SK-N-SH (cell line): ENCODE data around the gene ESCO1. TPM values are rescaled to one million over a fixed set of nuclear protein-coding genes. Genes with fewer than 3 reads are reported as not detected.

Source experiments
- CTCF ChIA-PET: fragments of 300-600, 350-600 bp; formaldehyde crosslinking; extraction: SDS; loops from one replicate; lab custom pipeline; 2021; lab: Yijun Ruan, JAX
- POLR2A ChIA-PET: fragments of 350-600 bp; sonication (Branson Sonifier 250); formaldehyde crosslinking; extraction: SDS; loops from one replicate; lab custom pipeline; 2020; ENCODE audit warnings: antibody characterized with exemption, inconsistent platforms; lab: Yijun Ruan, JAX
- DNase-seq: peaks from one replicate; pipeline ENCODE4 v3.0.0; 2012
- H2AFZ ChIP-seq: fragments of 200-600 bp; sonication (generic); 2 replicates; pipeline ENCODE4 v1.8.1; 2016; ENCODE audit warnings: antibody characterized with exemption, mild to moderate bottlenecking, low read depth
- H3F3A ChIP-seq: fragments of 200-600 bp; sonication (generic); replicated peaks from 2 replicates; pipeline ENCODE3; 2016; ENCODE audit warnings: antibody characterized with exemption, mild to moderate bottlenecking; ENCODE audit not compliant: insufficient read depth
- H3K27ac ChIP-seq, 2 experiments: fragments of 200-500 bp in 1 of 2; fragments of 200-600 bp in 1 of 2; sonication (Bioruptor generic) in 1 of 2; sonication (generic), shearing (Covaris generic) in 1 of 2; 2 replicates each; pipeline versions ENCODE4 v1.5.1 to v1.6.1; 2014 to 2016; ENCODE audit warnings: low read depth in 2 of 2, inconsistent platforms in 1 of 2, low read length in 1 of 2, mild to moderate bottlenecking in 1 of 2, mixed read lengths in 1 of 2
- H3K27me3 ChIP-seq: fragments of 200-600 bp; sonication (generic), shearing (Covaris generic); 2 replicates; pipeline ENCODE4 v1.6.1; 2016; ENCODE audit warnings: mixed run types; ENCODE audit not compliant: insufficient read depth
- H3K36me3 ChIP-seq, 2 experiments: fragments of 200-500 bp in 1 of 2; fragments of 200-600 bp in 1 of 2; sonication (Bioruptor generic) in 1 of 2; sonication (generic) in 1 of 2; replicated peaks in 1 of 2; 2 replicates each; pipeline versions ENCODE3 to v1.5.1; 2014 to 2016; ENCODE audit warnings: low read length in 1 of 2, mild to moderate bottlenecking in 1 of 2; ENCODE audit not compliant: insufficient read depth in 2 of 2, control insufficient read depth in 1 of 2
- H3K4me1 ChIP-seq, 2 experiments: fragments of 200-500 bp in 1 of 2; fragments of 200-600 bp in 1 of 2; sonication (Bioruptor generic) in 1 of 2; sonication (generic), shearing (Covaris generic) in 1 of 2; 2 replicates each; pipeline versions ENCODE4 v1.5.1 to v1.6.1; 2014 to 2016; ENCODE audit warnings: low read depth in 1 of 2, low read length in 1 of 2, mixed run types in 1 of 2; ENCODE audit not compliant: insufficient read depth in 2 of 2, control insufficient read depth in 1 of 2
- H3K4me2 ChIP-seq: fragments of 200-600 bp; sonication (generic), shearing (Covaris generic); 2 replicates; pipeline ENCODE4 v1.6.1; 2017; ENCODE audit warnings: mixed run types
- H3K4me3 ChIP-seq, 2 experiments: fragments of 200-500 bp in 1 of 2; fragments of 200-600 bp in 1 of 2; sonication (Bioruptor generic) in 1 of 2; sonication (generic), shearing (Covaris generic) in 1 of 2; 2 replicates each; pipeline versions ENCODE4 v1.5.1 to v1.8.1; 2014 to 2016; ENCODE audit warnings: low read depth in 2 of 2, inconsistent platforms in 1 of 2, low read length in 1 of 2, mild to moderate bottlenecking in 1 of 2, mixed read lengths in 1 of 2, moderate library complexity in 1 of 2
- H3K79me2 ChIP-seq: fragments of 200-600 bp; sonication (generic); 2 replicates; pipeline ENCODE4 v1.8.1; 2017; ENCODE audit warnings: mild to moderate bottlenecking; ENCODE audit not compliant: insufficient read depth
- H3K9ac ChIP-seq: fragments of 200-600 bp; sonication (generic); 2 replicates; pipeline ENCODE4 v1.6.1; 2017; ENCODE audit warnings: mixed run types
- H3K9me2 ChIP-seq: fragments of 200-600 bp; sonication (generic); 2 replicates; pipeline ENCODE4 v1.6.1; 2017; ENCODE audit warnings: mixed run types
- H3K9me3 ChIP-seq: fragments of 200-600 bp; sonication (generic); 2 replicates; pipeline ENCODE4 v1.6.1; 2017; ENCODE audit warnings: mixed run types, mild to moderate bottlenecking, moderate library complexity
- H4K20me1 ChIP-seq: fragments of 200-600 bp; sonication (generic); 2 replicates; pipeline ENCODE4 v1.6.1; 2017; ENCODE audit warnings: mild to moderate bottlenecking, mixed run types; ENCODE audit not compliant: insufficient read depth
- FOSL2 ChIP-seq: IDR thresholded peaks from 2 replicates; pipeline ENCODE4 v1.4.0; 2012; ENCODE audit warnings: low read depth, mild to moderate bottlenecking, moderate library complexity, borderline replicate concordance
- FOXM1 ChIP-seq: IDR thresholded peaks from 2 replicates; pipeline ENCODE4 v1.4.0; 2012; ENCODE audit warnings: low read depth, mild to moderate bottlenecking
- GATA2 ChIP-seq: sonication (generic); formaldehyde crosslinking; IDR thresholded peaks from 2 replicates; pipeline ENCODE4 v1.5.0; 2020; ENCODE audit warnings: mild to moderate bottlenecking, missing genetic modification reagents
- NFIC ChIP-seq: IDR thresholded peaks from 2 replicates; pipeline ENCODE4 v1.4.0; 2012; ENCODE audit warnings: borderline replicate concordance
- PBX3 ChIP-seq: IDR thresholded peaks from 2 replicates; pipeline ENCODE4; 2012
- RFX5 ChIP-seq: IDR thresholded peaks from 2 replicates; pipeline ENCODE4 v1.6.1; 2012; ENCODE audit warnings: mild to moderate bottlenecking, improper control_type of control experiment, low read length
- SMC3 ChIP-seq: IDR thresholded peaks from 2 replicates; pipeline ENCODE4 v1.6.1; 2012; ENCODE audit warnings: low read depth, low read length, improper control_type of control experiment
- TAF1 ChIP-seq: IDR thresholded peaks from 2 replicates; pipeline ENCODE4 v1.6.1; 2012; ENCODE audit warnings: low read depth, mild to moderate bottlenecking, low read length, moderate library complexity, borderline replicate concordance
- YY1 ChIP-seq: IDR thresholded peaks from 2 replicates; pipeline ENCODE4 v1.4.0; 2012; ENCODE audit warnings: low read depth, mild to moderate bottlenecking
- WGBS: methylation state at CpG from one replicate; pipeline ENCODE4 v1.1.6; 2017; ENCODE audit warnings: low lambda C conversion rate; 5-methylcytosine and 5-hydroxymethylcytosine counted together
- polyA plus RNA-seq, 3 experiments: library from polyadenylated mRNA; depleted of rRNA; stranded (reverse); fragments of >200 nt; gene quantifications; 2 replicates each; pipeline ENCODE4 v1.2.3, GENCODE V29; 2012
- TF ChIP-seq, protein P1 (sequence below): IDR thresholded peaks from 2 replicates; pipeline ENCODE4 v1.6.1; 2012; ENCODE audit warnings: mild to moderate bottlenecking, low read depth, low read length, moderate library complexity

Gene ESCO1
- polyA plus RNA-seq, 1 of the 3 experiments (the other 2 are of a cell fraction): 2.2 TPM

- no peak overlapping the region for H3K4me2 ChIP-seq
- no peaks in the 10 kb centered on the region for H3K36me3 ChIP-seq
- no peaks in the 10 kb centered on the region for H3K79me2 ChIP-seq
- no peaks in the 10 kb centered on the region for H4K20me1 ChIP-seq
- no peak for DNase-seq
- H3K9me2 ChIP-seq: no peaks in the 10 kb centered on the region
- no peak for TF ChIP-seq SMC3
- TF ChIP-seq GATA2 (CRISPR knock-in tag): no peak
- TF ChIP-seq RFX5: no peak
- TF ChIP-seq PBX3: no peak
- TF ChIP-seq FOXM1: no peak
- no peaks in the 10 kb centered on the region for H3K27me3 ChIP-seq
- H3K9me3 ChIP-seq: no peaks in the 10 kb centered on the region
- H3F3A ChIP-seq: no peaks in the 10 kb centered on the region
- no peak overlapping the region for H3K27ac ChIP-seq
- H3K4me1 ChIP-seq: no peaks in the 10 kb centered on the region
- 89% methylated on average over 13 of the region's 13 CpGs for WGBS
- H3K9ac ChIP-seq: no peak overlapping the region
- ChIA-PET POLR2A (no interaction called here), CTCF (interaction anchor here (1.4 kb wide), 1 partner anchor 11 kb away, joined by 3 read pairs; no protein-coding TSS in a partner anchor)
- no peak overlapping the region for H2AFZ ChIP-seq
- no peak overlapping the region for H3K4me3 ChIP-seq
Measured at GRCh38 chr18:21507913-21508701, 92.4 kb downstream of the ESCO1 start.

DNA sequence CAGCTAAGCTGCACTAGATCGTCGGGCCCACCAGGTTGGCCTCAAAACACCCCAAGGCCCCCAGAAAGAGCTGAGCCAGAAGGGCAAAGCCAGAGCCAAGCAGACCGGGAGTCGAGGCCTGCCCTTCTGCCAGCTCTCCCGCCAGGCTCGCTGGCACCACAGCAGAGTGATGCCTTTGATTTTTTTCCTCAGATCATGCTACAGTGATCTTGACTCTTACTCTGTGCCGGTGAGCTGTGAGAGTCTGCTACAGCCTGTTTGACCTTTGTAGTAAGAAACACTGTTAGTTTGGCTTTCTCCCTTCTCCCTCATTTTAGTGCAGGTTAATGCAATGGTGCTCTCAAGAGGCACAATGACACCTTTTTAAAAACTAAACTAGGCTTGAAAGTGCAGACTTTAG is 97.8 kb downstream of the ESCO1 start:
- H4K20me1 ChIP-seq: no peaks in the 10 kb centered on the region
- no peaks in the 10 kb centered on the region for H3K9me2 ChIP-seq
- H3K4me2 ChIP-seq: no peak overlapping the region
- H3K9ac ChIP-seq: no peak overlapping the region
- 81% methylated on average over 5 of the region's 7 CpGs for WGBS
- no peaks in the 10 kb centered on the region for H3K9me3 ChIP-seq
- POLR2A ChIA-PET: no interaction called here
- H3K79me2 ChIP-seq: no peaks in the 10 kb centered on the region
- H3K4me3 ChIP-seq: no peak overlapping the region
- no peak overlapping the region for H2AFZ ChIP-seq
- TF ChIP-seq FOXM1: no peak
- TF ChIP-seq, all 33 proteins: peak for 0
- H3F3A ChIP-seq: no peaks in the 10 kb centered on the region
- no peaks in the 10 kb centered on the region for H3K36me3 ChIP-seq
- no peak overlapping the region for H3K27ac ChIP-seq
- DNase-seq: no peak
- CTCF ChIA-PET: interaction anchor here (1.1 to 1.5 kb wide), 2 partner anchors 10 to 13 kb away, joined by 3 to 4 read pairs; no protein-coding TSS in a partner anchor
- no peaks in the 10 kb centered on the region for H3K27me3 ChIP-seq
- H3K4me1 ChIP-seq: no peaks in the 10 kb centered on the region

GRCh38 chr18:21499997-21500396 is 100.5 kb downstream of the ESCO1 start:
- 64% methylated on average over 5 of the region's 16 CpGs for WGBS
- CTCF ChIA-PET: interaction anchor here (1.7 kb wide), 1 partner anchor 11 kb away, joined by 6 read pairs; no protein-coding TSS in a partner anchor

More at GRCh38 chr18:21499997-21500396, 100.5 kb downstream of the ESCO1 start:
- Histone ChIP-seq H3K9me3 (no peaks in the 10 kb centered on the region), H4K20me1 (no peaks in the 10 kb centered on the region), H3K27ac (no peak overlapping the region), H3K4me2 (no peak overlapping the region), H3K36me3 (no peaks in the 10 kb centered on the region), H3K27me3 (no peaks in the 10 kb centered on the region), H3K4me3 (no peak overlapping the region), H3K4me1 (no peaks in the 10 kb centered on the region), H2AFZ (no peak overlapping the region), H3K9ac (no peak overlapping the region), H3K79me2 (no peaks in the 10 kb centered on the region), H3F3A (no peaks in the 10 kb centered on the region), H3K9me2 (no peaks in the 10 kb centered on the region)
- POLR2A ChIA-PET: no interaction called here
- no peak for DNase-seq
- TF ChIP-seq YY1 (no peak), TAF1 (no peak), NFIC (no peak), FOSL2 (no peak), GATA2 (CRISPR knock-in tag) (no peak)
- TF ChIP-seq, protein P1, sequence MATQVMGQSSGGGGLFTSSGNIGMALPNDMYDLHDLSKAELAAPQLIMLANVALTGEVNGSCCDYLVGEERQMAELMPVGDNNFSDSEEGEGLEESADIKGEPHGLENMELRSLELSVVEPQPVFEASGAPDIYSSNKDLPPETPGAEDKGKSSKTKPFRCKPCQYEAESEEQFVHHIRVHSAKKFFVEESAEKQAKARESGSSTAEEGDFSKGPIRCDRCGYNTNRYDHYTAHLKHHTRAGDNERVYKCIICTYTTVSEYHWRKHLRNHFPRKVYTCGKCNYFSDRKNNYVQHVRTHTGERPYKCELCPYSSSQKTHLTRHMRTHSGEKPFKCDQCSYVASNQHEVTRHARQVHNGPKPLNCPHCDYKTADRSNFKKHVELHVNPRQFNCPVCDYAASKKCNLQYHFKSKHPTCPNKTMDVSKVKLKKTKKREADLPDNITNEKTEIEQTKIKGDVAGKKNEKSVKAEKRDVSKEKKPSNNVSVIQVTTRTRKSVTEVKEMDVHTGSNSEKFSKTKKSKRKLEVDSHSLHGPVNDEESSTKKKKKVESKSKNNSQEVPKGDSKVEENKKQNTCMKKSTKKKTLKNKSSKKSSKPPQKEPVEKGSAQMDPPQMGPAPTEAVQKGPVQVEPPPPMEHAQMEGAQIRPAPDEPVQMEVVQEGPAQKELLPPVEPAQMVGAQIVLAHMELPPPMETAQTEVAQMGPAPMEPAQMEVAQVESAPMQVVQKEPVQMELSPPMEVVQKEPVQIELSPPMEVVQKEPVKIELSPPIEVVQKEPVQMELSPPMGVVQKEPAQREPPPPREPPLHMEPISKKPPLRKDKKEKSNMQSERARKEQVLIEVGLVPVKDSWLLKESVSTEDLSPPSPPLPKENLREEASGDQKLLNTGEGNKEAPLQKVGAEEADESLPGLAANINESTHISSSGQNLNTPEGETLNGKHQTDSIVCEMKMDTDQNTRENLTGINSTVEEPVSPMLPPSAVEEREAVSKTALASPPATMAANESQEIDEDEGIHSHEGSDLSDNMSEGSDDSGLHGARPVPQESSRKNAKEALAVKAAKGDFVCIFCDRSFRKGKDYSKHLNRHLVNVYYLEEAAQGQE: no peak
